SK-N-MC (cell line): ENCODE data around the gene SPATA31E1.

Source experiments
- EZH2 ChIP-seq: fragments of 200-600 bp; sonication (generic); IDR thresholded peaks from one replicate; pipeline ENCODE4 v1.6.1; 2017; ENCODE audit warnings: antibody characterized with exemption
- FOXP2 ChIP-seq: optimal IDR thresholded peaks from 2 replicates; pipeline ENCODE3; 2011; ENCODE audit warnings: mild to moderate bottlenecking, moderate library complexity; ENCODE audit not compliant: insufficient read depth; ENCODE audit errors: extremely low read length, control extremely low read depth

- TF ChIP-seq EZH2 = no peak
- TF ChIP-seq FOXP2 = no peak
Measured at GRCh38 chr9:87883274-87883673, 597 bp downstream of the SPATA31E1 start.
